H9 (cell line): ENCODE measurements around the gene OAS2. TPM values are rescaled to one million over a fixed set of nuclear protein-coding genes. Genes with fewer than 3 reads are reported as not detected.

Experiments
- DNase-seq: peaks from one replicate; pipeline ENCODE4 v3.0.0-alpha.2; 2017
- H2AFZ ChIP-seq: one replicate; pipeline ENCODE4 v1.6.1; 2013; ENCODE audit warnings: mild to moderate bottlenecking, low read length, control low read depth, moderate library complexity
- H2AK5ac ChIP-seq: 2 replicates; pipeline ENCODE4 v1.6.1; 2013; ENCODE audit warnings: low read length, control low read depth, mixed read lengths; ENCODE audit not compliant: insufficient read length
- H2BK120ac ChIP-seq: one replicate; pipeline ENCODE4 v1.6.1; 2013; ENCODE audit warnings: low read depth, mild to moderate bottlenecking, low read length, control low read depth, inconsistent platforms; ENCODE audit not compliant: poor library complexity, severe bottlenecking
- H2BK12ac ChIP-seq: 2 replicates; pipeline ENCODE4 v1.6.1; 2013; ENCODE audit warnings: low read length, control low read depth, mixed read lengths, low read depth; ENCODE audit not compliant: insufficient read length
- H2BK15ac ChIP-seq: 2 replicates; pipeline ENCODE4 v1.6.1; 2013; ENCODE audit warnings: low read depth, low read length, control low read depth
- H2BK20ac ChIP-seq: one replicate; pipeline ENCODE4 v1.6.1; 2013; ENCODE audit warnings: low read depth, mild to moderate bottlenecking, low read length, control low read depth, inconsistent platforms; ENCODE audit not compliant: poor library complexity, severe bottlenecking
- H2BK5ac ChIP-seq: 2 replicates; pipeline ENCODE4 v1.6.1; 2013; ENCODE audit warnings: low read length, control low read depth, mixed read lengths; ENCODE audit not compliant: insufficient read length
- H3K14ac ChIP-seq: 2 replicates; pipeline ENCODE4 v1.6.1; 2013; ENCODE audit warnings: low read length, control low read depth; ENCODE audit not compliant: insufficient read depth
- H3K18ac ChIP-seq: 2 replicates; pipeline ENCODE4 v1.6.1; 2013; ENCODE audit warnings: low read depth, mild to moderate bottlenecking, mixed read lengths, low read length, control low read depth; ENCODE audit not compliant: insufficient read length
- H3K23ac ChIP-seq: 2 replicates; pipeline ENCODE4 v1.6.1; 2013; ENCODE audit warnings: low read length, control low read depth, mixed read lengths, low read depth; ENCODE audit not compliant: insufficient read length
- H3K23me2 ChIP-seq: 2 replicates; pipeline ENCODE4 v1.6.1; 2013; ENCODE audit warnings: low read depth, mild to moderate bottlenecking, mixed read lengths, low read length, control low read depth; ENCODE audit not compliant: insufficient read length, poor library complexity, severe bottlenecking
- H3K27ac ChIP-seq: 2 replicates; pipeline ENCODE4 v1.5.1; 2013; ENCODE audit warnings: low read length, control low read depth, mixed read lengths, low read depth; ENCODE audit not compliant: insufficient read length
- H3K27me3 ChIP-seq: 2 replicates; pipeline ENCODE4 v1.6.1; 2013; ENCODE audit warnings: low read length, control low read depth, inconsistent platforms; ENCODE audit not compliant: insufficient read depth
- H3K4ac ChIP-seq: 2 replicates; pipeline ENCODE4 v1.6.1; 2013; ENCODE audit warnings: low read depth, mild to moderate bottlenecking, control low read depth, inconsistent platforms, low read length, moderate library complexity
- H3K4me1 ChIP-seq: 2 replicates; pipeline ENCODE4 v1.6.1; 2013; ENCODE audit warnings: low read length, control low read depth, inconsistent platforms; ENCODE audit not compliant: insufficient read depth
- H3K4me2 ChIP-seq: 2 replicates; pipeline ENCODE4 v1.6.1; 2013; ENCODE audit warnings: low read length, control low read depth, mixed read lengths; ENCODE audit not compliant: insufficient read length, insufficient read depth
- H3K56ac ChIP-seq: 2 replicates; pipeline ENCODE4 v1.6.1; 2013; ENCODE audit warnings: low read depth, mild to moderate bottlenecking, mixed read lengths, low read length, control low read depth; ENCODE audit not compliant: insufficient read length
- H3K79me1 ChIP-seq: 2 replicates; pipeline ENCODE4 v1.6.1; 2013; ENCODE audit warnings: low read depth, mild to moderate bottlenecking, moderate library complexity, low read length, control low read depth, inconsistent platforms; ENCODE audit not compliant: insufficient read depth, poor library complexity, severe bottlenecking
- H3K79me2 ChIP-seq: 2 replicates; pipeline ENCODE4 v1.6.1; 2013; ENCODE audit warnings: low read length, control low read depth, inconsistent platforms; ENCODE audit not compliant: insufficient read depth
- H3K9ac ChIP-seq: 2 replicates; pipeline ENCODE4 v1.6.1; 2013; ENCODE audit warnings: low read length, control low read depth, mixed read lengths; ENCODE audit not compliant: insufficient read length; ENCODE audit errors: extremely low read depth
- H3K9me3 ChIP-seq: one replicate; pipeline ENCODE4 v1.6.1; 2013; ENCODE audit warnings: low read depth, low read length, inconsistent platforms; ENCODE audit not compliant: control insufficient read depth
- H3T11ph ChIP-seq: one replicate; pipeline ENCODE4 v1.6.1; 2013; ENCODE audit warnings: mild to moderate bottlenecking, low read length, control low read depth, inconsistent platforms
- H4K20me1 ChIP-seq: one replicate; pipeline ENCODE4 v1.6.1; 2013; ENCODE audit not compliant: control insufficient read depth, insufficient read length, insufficient read depth
- H4K5ac ChIP-seq: 2 replicates; pipeline ENCODE4 v1.6.1; 2013; ENCODE audit warnings: low read depth, mild to moderate bottlenecking, mixed read lengths, low read length, control low read depth; ENCODE audit not compliant: insufficient read length
- H4K8ac ChIP-seq: replicated peaks from 2 replicates; pipeline ENCODE4 v1.6.1; 2013; ENCODE audit warnings: low read length, control low read depth, mixed read lengths, low read depth; ENCODE audit not compliant: insufficient read length
- H4K91ac ChIP-seq: 2 replicates; pipeline ENCODE4 v1.6.1; 2013; ENCODE audit warnings: low read depth, mild to moderate bottlenecking, moderate library complexity, mixed read lengths, low read length, control low read depth; ENCODE audit not compliant: insufficient read length
- H3K27ac Mint-ChIP-seq, 3 experiments: 2 replicates in 2 of 3; 3 replicates in 1 of 3; pipeline ENCODE4 v1.8.0; 2020 to 2021; ENCODE audit warnings: mixed read lengths in 3 of 3, mild to moderate bottlenecking in 1 of 3, moderate library complexity in 1 of 3
- H3K27me3 Mint-ChIP-seq: 2 replicates; pipeline ENCODE4 v1.8.0; 2021; ENCODE audit warnings: low read depth, mild to moderate bottlenecking, moderate library complexity, mixed read lengths
- H3K36me3 Mint-ChIP-seq, 3 experiments: 2 replicates in 2 of 3; 3 replicates in 1 of 3; pipeline ENCODE4 v1.8.0; 2020 to 2021; ENCODE audit warnings: low read depth in 3 of 3, mixed read lengths in 3 of 3; ENCODE audit not compliant: insufficient read depth in 1 of 3
- H3K4me1 Mint-ChIP-seq, 2 experiments: 2 replicates each; pipeline ENCODE4 v1.8.0; 2020; ENCODE audit warnings: mixed read lengths in 2 of 2
- H3K4me3 Mint-ChIP-seq, 2 experiments: 2 replicates in 1 of 2; 3 replicates in 1 of 2; pipeline ENCODE4 v1.8.0; 2020 to 2021; ENCODE audit warnings: mild to moderate bottlenecking in 2 of 2, mixed read lengths in 2 of 2, moderate library complexity in 1 of 2
- H3K9me3 Mint-ChIP-seq, 2 experiments: 2 replicates in 1 of 2; 3 replicates in 1 of 2; pipeline ENCODE4 v1.8.0; 2020; ENCODE audit warnings: mild to moderate bottlenecking in 2 of 2, mixed read lengths in 2 of 2, moderate library complexity in 1 of 2
- WGBS: extraction: QIAGEN DNeasy Blood & Tissue Kit; methylation state at CpG from one replicate; pipeline ENCODE4 v1.1.7; 2013; ENCODE audit warnings: missing lambda C conversion rate, low lambda C conversion rate, mixed read lengths; ENCODE audit not compliant: insufficient read length; ENCODE audit errors: extremely low coverage; 5-methylcytosine and 5-hydroxymethylcytosine counted together
- total RNA-seq: library from RNA; stranded (reverse); gene quantifications from 2 replicates; pipeline ENCODE4 v1.2.1, GENCODE V29; 2021
- TF ChIP-seq, protein P1 (sequence below): fragments of 200-600 bp; sonication (generic); conservative IDR thresholded peaks from 3 replicates; pipeline ENCODE4 v1.8.0; 2021; ENCODE audit warnings: antibody characterized with exemption, mild to moderate bottlenecking

OAS2 gene
- total RNA-seq, 1 experiment from 2014 or later: not detected

DNA sequence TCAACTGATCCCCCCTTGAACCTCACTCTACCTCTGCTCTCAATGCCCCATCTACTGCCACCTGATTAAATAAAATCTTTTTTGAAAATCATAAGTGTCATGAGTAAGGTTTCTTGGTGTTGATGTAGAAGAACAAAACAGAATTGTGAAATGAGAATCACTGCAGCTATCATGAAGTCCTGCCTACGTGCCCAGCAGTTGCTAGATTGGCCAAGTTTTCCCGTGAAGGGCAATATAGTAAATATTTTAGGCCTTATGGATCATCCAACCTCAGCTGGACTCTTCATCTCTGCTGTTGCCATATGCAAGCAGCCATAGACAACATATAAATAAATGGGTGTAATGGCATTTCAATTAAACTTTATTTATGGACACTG, 45.2 kb upstream of the OAS2 start:
- Histone ChIP-seq H3K4me2 (no peak overlapping the region), H3K14ac (no peak overlapping the region), H3K9ac (no peak overlapping the region), H3K27me3 (no peaks in the 10 kb centered on the region), H3K18ac (no peak overlapping the region), H4K91ac (no peak overlapping the region), H2AFZ (no peak overlapping the region), H4K20me1 (no peaks in the 10 kb centered on the region), H2BK5ac (no peak overlapping the region), H3K23ac (no peak overlapping the region), H2BK15ac (no peak overlapping the region), H3K27ac (no peak overlapping the region), H3K79me1 (no peaks in the 10 kb centered on the region), H4K5ac (no peak overlapping the region), H3T11ph (no peak overlapping the region), H3K9me3 (no peaks in the 10 kb centered on the region), H3K56ac (no peak overlapping the region), H3K4ac (no peak overlapping the region), H3K79me2 (no peaks in the 10 kb centered on the region), H2BK12ac (no peak overlapping the region), H3K23me2 (peaks cover 2% of the 10 kb centered on the region), H2BK120ac (no peak overlapping the region), H2AK5ac (no peak overlapping the region), H3K4me1 (no peaks in the 10 kb centered on the region), H4K8ac (no peak overlapping the region), H2BK20ac (no peak overlapping the region)
- no peak for DNase-seq
- Mint-ChIP-seq H3K27ac (no peak overlapping the region), H3K4me3 (no peak overlapping the region), H3K4me1 (peaks cover 16 to 19% of the 10 kb centered on the region in 2 experiments), H3K36me3 (peaks cover 0 to 4% (median 0%) of the 10 kb centered on the region in 3 experiments; a peak in 1 of 7 replicates), H3K9me3 (peaks cover 5 to 6% of the 10 kb centered on the region in 2 experiments; a peak in 4 of 5 replicates), H3K27me3 (peaks cover 15% of the 10 kb centered on the region)
- no CpG with 5 or more reads among the region's 2 CpGs for WGBS
- TF ChIP-seq, protein P1, sequence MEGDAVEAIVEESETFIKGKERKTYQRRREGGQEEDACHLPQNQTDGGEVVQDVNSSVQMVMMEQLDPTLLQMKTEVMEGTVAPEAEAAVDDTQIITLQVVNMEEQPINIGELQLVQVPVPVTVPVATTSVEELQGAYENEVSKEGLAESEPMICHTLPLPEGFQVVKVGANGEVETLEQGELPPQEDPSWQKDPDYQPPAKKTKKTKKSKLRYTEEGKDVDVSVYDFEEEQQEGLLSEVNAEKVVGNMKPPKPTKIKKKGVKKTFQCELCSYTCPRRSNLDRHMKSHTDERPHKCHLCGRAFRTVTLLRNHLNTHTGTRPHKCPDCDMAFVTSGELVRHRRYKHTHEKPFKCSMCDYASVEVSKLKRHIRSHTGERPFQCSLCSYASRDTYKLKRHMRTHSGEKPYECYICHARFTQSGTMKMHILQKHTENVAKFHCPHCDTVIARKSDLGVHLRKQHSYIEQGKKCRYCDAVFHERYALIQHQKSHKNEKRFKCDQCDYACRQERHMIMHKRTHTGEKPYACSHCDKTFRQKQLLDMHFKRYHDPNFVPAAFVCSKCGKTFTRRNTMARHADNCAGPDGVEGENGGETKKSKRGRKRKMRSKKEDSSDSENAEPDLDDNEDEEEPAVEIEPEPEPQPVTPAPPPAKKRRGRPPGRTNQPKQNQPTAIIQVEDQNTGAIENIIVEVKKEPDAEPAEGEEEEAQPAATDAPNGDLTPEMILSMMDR: no peak
